GM21515 (cell line): ENCODE data around the gene SLC28A3.

Source experiments
- ATAC-seq: cut with Tn5 transposase; IDR thresholded peaks from one replicate; pipeline ENCODE4 v1.9.1; 2021; ENCODE audit not compliant: unreplicated experiment

SLC28A3 gene

DNA sequence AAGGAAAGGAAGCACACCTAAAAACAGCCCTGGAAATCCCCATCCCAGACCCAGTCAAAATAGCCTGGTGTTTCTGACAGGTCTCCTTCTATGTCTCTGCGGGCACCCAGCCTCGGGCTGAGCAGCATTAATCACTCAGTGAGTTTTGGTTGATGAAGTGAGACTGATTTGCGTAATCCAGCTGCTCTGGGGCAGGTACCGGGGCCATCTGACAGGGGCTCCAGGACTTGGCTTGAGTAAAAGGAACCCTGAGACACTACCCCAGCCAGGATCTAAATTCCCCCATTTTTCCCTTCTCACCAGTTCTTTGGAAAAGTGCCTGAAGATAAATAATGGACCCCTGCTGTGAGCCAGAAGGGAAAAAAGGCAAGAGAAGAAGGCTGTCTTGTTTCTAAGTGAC is 596 bp downstream of the SLC28A3 start:
- ATAC-seq, result no peak

DNA sequence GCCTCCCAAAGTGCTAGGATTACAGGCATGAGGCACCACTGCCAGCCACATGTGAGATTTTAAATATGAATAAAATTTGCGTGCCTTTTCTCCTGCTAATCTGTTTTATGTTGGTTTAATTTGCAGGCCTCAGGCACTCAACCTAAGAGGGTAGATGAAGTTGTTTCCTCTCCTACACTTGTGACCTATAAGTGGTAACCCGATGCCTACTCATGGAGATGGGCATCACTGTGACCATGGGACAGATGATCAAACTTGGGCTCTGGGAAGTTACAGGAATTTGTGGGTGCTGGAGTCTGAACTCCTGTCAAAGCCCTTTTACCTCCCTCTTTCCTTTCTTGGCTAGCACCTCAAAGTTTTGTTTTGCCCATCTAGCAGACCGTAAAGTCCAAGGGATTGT is 1.1 kb downstream of the SLC28A3 start:
- ATAC-seq, result no peak

DNA sequence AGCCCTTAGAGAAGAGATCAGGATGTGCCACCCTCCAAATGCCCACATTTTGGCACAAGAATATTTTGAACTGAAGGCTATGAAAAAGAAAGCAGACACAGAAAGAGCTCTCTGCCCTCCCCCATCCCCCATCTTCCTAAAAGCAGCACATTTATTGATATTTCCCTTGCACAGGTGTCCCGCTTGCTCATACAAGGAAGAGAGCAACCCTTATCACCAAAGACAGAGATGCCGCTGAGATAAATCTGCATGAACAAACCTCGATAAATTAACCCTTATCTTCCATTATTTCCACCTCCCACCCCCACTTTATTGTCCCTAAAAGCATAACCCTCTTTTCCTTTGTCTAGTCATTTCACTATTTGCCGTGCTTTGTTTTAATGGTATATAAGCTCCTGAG is 1.8 kb downstream of the SLC28A3 start:
- no peak for ATAC-seq

DNA sequence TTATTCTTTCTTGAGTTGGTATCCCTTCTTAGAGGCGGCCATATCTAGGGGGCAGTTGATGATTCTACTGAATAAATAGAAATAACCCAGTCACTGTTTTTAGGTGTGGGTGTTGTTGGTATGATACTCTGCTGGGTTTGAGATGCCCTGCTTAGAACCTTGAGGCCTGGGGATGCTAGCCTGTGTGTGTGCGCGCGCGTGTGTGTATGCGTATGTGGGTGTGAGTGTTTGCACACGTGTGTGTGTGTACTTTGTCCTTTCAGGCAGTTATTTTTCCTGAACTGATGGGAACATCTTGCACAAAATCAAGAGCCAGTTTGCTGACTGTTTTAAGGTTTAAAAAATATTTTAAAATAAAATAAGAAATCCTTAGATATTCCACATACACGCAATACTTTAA is 3.3 kb downstream of the SLC28A3 start:
- no peak for ATAC-seq

DNA sequence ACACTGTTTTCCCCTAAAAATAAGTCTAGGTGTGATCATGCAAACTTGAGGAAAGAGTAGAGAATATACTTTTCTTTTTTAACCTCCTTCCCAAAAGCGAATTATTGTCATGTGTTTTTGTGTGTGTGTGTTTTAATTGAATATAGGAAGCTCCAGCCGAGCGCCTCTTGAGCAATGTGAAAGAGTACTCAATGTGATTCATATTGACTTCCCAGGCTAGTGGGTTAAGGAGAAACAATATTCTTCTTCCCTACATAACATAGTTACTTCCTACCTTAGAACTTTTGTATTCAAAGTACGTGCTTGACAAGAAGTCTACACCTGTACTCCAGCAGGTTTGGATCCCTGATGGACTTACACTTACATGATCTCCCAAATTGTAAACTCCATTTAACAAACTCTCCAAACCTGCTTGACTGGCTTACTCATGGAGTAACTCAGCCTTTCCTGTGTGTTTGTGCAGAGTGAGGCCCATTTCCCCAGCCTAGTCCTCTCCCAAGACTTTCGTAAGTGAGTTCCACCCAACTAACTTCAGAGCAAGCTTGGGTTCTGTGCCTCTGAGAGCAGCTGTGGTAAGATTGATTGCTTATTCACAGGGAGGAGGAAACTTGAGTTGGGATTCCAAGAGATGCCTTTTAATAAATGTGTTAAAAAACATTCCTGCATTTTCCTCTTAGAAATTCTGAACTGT is 9.3 kb downstream of the SLC28A3 start:
- no peak for ATAC-seq

DNA sequence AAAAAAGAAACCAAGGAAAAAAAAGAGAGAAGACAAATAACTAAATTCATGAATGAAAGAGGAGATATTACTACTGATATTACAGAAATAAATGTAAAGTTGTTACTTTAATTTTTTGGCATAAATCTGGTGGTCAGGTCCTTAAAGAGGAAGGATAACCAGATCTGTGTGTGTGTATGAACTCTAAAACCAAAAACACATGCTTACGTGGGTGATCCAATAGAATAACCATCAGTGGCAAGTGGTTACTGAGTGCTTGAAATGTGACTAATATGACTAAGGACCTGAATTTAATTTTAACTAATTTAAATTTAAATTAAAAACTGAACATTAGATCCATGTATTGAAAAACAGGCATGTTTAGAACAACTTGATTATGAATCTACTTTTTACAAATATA is 10.3 kb downstream of the SLC28A3 start:
- ATAC-seq, result no peak

DNA sequence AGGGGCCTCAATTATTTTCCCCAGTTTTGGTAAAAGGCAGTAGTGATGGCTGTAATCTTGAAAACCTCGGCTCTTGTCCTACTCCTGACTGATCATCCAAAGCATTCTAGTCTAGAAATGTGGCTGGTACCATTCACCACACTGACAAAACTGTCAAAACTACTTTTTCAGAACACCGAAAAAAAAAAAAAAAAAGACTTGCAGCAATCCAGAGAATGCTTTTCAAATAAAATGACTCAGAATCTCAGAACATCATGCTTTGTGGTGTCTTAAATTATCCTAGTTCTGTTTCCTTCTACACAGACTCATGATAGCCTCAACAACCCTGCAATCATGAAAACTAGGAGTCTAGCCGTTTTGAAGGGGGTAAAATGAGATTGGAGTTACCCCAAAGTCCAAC is 13.4 kb downstream of the SLC28A3 start:
- ATAC-seq, result no peak

DNA sequence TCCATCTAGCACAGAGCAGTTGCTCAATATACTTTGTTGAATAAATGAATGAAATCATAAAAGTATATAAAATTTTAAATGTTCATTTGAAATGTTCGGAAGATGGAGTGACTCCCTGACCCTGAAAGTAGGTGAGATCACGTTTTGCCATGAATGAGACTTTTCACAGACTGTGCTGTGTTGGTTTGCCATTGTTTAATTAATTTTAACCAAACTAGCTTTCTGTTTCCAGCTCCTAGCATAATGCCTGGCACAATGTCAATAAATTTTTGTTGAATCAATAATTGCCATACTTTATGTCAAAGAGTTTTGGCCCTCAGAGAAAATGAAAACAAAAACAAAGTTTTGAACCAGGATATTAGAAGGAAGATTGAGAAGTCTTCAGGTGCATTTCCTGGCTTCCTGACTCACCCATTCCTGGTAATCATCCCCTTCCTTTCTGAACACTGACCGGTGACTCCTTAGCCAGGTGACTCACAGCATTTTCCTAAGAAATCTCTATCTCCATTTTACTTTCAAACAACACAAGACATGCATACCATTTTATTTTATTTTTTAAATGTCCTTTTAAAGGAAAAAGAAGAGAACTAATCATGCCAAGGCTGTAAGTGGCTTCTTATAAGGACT is 15.1 kb downstream of the SLC28A3 start:
- ATAC-seq, result no peak

DNA sequence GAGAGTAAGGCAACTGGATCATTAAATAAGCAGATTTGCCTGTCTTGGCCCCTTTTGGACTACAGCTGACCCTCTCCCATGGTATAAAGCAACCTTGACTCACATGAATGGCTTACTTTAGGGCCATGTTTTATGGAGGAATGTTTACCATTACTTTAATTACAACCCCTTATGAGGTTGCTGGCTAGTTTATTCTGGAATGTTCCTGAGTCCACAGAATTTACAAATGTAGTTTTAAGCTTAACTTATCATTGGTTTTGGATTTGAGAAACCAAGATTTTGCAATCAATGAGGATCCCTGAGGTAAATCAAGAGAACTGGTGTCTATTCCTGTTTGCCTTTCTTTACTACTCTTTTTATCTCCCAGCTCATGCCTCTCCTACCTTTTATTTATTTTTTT is 15.7 kb downstream of the SLC28A3 start:
- no peak for ATAC-seq

DNA sequence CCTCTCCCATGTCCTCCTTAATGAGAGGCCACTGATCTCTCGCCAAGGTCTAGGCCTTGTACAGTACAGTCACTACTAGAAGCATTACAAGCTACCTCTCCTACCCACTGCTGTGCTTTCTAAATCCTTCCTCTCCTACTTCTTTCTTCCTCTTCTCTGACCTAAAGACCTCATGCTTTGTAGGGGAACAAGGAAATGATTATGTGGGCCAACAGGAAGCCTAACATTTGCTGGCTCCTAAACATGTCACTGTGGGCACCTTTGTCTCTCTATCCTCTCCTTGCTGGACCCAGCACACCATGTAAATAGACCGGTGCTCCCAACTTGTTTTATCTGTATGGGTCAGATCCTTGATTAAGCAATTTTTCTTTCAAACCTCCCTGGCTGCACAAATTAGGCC is 16.7 kb downstream of the SLC28A3 start:
- ATAC-seq, result no peak

DNA sequence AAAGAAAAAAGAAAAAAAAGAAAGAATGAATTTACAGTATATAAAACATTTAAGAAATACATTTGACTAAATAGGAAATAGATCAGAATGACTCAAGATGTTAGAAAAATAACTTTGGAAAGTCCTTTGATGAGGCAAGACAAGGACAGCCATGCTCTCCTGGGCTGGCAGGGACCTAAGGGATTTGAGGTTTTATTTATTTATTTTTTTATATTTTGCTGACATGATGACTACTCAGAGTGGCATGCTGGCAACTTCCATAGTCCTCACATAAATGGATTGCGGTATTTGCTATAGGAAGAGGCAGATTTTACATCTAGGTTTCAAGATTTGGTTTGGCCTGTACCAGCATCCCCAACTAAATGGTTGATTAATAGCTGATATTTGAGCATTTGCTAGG is 17.7 kb downstream of the SLC28A3 start:
- ATAC-seq, result no peak

DNA sequence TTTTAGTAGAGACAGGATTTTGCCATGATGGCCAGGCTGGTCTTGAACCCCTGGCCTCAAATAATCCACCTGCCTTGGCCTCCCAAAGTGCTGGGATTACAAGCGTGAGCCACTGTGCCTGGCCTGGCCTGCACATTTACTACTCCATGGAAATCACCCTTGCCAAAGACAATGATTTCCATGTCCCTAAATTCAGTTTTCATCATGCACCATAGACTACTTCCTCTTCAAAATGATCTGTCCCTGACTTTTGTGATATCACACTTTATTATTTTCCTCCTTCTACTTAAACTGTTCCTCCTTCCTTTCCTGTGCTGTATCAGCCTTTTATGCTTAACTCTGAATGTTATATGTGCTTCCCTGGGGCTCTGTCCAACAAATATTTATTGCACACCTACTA is 20.3 kb downstream of the SLC28A3 start:
- no peak for ATAC-seq

DNA sequence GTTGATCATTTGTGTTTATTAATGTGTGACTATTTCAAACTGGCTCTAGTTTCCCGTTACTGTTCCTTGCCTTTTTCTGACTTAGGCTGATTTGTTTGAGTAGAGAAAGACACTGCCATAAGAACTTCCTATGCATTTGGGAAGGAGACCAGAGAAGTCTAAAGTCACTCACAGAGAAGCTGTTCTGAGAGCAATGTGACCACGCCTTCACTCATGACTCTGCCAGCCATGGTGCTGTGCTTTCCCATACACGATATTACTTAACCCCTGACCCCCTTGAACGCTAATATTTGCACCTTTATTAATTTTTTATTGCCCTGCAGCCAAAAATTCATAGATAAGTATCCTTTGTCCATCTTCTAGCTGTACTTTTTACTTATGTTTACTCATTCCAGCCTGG is 20.9 kb downstream of the SLC28A3 start:
- ATAC-seq, result no peak

DNA sequence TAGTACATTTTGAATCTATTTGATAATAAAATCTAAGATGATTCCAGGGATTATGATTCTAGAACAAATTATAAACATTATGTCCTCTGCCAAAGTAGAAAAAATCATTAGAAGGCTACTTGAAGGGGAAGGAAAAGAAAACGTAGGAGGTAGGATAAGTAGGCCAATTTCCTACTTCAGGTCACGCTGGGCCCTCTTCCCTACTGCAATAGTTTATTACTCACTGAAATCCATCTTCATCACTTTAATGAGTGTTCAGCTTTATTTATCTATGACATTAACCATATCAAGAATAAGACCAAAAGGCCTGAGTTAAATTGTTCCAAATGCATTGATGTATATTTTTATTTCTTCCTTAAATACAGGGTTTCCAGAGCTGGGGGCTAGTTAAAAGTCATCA is 21.6 kb downstream of the SLC28A3 start:
- ATAC-seq, result no peak

DNA sequence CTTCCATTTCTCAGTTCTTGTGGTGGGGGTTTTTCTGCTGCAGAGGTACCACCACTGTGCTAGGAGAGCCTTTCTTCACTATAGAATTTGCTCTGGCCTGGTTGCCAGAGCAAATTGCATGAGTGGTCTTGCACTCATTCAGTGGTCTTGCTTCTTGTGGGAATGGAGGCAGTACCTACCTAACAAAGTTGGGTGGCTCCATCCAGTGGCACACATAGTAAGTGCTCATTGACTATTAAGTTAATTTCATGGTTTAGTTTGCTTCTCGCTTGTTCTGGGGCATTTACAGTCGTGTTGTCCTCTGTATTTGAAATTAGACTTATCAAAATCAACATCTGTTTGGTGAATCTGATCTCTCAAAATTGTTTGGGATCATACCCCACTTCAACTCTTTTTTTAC is 23.0 kb downstream of the SLC28A3 start:
- no peak for ATAC-seq

DNA sequence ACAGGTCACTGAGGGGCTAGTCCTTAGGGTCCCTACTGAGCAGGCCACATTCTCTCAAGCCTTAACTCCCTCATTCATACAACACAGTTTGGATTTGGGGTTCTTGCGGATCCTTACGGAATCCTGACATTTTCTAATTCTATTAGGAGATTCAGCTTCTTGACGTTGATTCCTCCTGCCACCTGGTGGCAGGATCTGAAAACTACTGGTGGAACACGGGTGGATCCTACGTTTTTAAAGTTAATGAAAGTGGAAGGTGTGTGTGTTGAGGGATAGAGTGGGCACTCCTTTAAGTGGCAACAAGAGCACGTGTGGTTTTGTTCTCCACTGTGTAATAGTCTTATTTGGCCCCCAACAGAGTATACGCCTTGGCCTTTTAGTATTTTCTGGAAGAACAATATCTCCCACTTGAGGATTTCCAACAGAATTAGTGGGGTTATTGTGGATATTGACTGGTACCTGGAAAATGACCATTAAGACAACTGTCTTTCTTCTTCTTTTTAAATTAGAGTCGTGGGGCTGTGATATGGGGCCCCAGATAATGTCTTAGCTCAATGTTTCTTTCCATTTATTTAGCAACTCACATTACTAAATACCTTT is 25.2 kb downstream of the SLC28A3 start:
- ATAC-seq, result peak; percentile 66

DNA sequence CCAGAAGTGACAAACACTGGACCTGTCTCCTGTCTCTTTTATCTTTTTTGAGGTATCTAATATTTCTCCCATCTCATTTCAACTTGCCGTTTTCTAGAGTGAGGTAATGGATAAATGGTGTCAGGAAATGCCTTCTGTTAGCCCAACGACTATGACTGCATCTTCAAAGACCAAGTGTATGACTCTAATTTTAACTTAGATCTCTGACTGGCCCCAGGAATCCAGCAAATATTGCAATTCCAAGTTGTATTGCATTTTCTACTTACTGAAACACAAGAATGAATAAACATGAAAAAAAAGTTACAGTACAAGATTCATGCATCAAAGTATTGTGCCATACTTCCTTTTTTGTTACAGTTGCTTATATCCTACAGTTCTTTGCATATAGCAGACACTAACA is 26.3 kb downstream of the SLC28A3 start:
- ATAC-seq, result no peak

DNA sequence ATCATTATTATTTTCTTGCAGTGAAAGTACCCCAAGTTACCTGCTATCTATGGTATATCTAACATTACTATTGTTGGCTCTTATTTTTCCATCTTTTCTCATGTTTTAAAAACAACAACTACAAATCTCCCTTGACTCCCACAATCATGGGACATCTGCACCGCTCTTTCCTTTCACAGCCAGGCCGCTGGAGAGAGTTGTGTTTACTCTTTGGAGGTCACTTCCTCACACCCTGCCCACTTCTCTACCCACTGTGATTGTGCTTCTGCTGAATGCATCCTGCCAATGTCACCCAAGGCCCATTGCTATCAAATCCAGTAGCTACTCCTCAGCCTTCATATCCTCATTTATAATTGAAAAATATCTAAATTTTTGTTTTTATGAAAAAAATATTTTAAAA is 29.7 kb downstream of the SLC28A3 start:
- no peak for ATAC-seq

DNA sequence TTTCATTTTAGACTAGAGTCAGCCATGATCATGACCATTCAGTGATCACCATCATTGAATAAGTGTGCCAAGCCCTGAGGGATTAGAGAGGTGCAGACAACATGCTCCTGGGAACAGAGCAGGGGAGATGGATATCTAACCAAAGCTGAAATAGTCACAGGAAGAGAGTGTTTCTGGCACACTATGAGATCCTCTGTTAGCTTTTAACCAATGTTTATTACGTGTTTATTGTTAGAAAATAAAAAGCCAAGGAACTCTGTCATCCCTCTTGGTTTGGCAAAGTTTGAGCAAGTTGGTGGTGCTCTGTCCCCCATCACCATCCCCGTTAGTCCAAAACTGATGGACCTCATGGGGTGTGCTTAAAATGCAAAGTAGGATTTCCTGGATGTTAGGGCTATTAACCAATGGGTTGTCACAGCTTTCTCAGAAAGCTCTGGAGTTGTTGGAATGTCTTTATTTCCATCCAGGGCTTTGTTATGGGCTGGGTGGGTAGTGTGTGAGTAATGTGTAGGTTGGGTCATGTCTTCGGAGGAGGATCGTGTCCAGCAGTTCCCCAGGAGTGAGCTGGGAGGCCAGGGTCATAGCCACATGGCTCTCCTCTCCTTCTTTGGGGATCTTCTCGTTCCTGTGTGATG is 34.9 kb downstream of the SLC28A3 start:
- ATAC-seq, result no peak

DNA sequence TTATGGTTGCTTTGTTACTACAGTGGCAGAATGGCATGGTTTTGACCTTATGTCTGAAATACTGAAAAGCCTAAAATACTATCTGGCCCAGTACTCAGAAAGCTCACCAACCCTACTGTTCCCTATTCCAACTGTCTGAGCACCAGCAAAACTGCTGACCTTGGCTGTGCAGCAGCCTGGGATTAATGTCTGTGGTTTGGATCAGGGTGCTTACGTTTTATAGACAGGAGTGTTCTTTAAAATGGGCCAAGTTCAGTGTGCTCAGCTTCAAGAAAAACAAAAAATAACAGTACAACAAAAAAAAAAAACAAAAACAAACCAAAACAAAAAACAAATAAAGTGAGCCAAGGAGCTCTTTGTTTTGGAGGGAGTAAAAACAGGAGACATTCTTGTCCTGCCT is 36.4 kb downstream of the SLC28A3 start:
- ATAC-seq, result no peak

DNA sequence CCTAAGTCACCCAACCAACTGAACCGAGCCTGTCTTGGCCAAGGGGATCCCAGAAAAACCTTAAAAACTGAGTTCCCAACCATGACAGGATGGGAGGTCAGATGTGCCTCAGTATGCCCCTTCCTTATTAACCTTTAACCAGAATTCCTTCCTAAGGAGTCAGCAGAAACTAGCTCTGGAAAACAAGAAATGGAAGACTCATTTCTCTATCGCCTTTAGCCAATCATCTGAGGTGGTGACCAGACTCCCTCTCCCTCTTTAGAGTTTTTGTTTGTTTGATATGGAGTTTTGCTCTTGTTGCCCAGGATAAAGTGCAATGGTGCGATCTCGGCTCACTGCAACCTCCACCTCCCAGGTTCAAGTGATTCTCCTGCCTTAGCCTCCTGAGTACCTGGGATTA is 37.5 kb downstream of the SLC28A3 start:
- no peak for ATAC-seq

DNA sequence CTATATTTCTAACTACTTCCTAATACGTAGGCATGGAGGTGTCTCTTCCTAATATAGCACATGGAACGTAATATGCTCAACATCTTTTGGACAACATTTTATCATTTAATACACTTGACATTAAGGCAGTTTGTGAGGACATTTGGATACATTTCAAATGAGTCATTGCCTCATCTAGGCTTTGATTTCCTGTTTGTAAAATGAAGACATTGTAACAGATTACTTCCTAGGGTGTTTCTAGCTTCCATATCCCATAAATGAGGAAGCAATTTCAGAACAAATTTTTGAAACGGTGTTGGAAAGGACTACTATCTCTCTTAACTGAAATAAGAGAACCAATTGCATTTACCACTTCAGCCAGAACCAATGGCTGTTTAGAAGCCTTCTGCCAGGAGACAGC is 38.7 kb downstream of the SLC28A3 start:
- ATAC-seq, result no peak
